ENCODE data around the gene FNTB.
"Not testable (repeated sequence)": the region's sequence is repeated elsewhere in the genome, so short reads cannot be mapped to it uniquely, and the experiment has no call there.

The FNTB gene

GRCh38 chr14:65019944-65020566 lies 33.4 kb downstream of the FNTB start:
- peak; percentile 81 for DNase-seq

DNA sequence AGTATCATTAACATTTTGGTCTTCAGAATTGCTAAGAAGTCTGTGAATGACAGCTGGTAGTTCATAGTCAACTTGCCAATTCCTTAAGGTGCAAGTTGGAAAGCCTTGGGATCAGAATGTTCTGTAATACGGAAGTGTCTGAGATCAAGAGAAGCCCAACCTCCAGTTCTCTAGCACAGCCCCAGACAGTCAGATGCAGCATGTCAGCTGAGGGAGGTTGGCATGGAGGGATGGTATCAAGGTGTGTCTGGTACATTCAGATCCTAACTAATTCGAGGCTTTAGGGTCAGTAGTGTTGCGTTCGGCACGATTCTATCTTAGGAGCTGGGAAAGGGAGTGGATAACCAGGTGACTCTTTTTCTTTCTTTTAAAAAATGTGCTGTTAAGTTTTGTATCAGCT lies 38.3 kb downstream of the FNTB start:
- DNase-seq, result no peak

- DNase-seq, result no peak
Measured at GRCh38 chr14:65025818-65026217, 39.1 kb downstream of the FNTB start.

DNA sequence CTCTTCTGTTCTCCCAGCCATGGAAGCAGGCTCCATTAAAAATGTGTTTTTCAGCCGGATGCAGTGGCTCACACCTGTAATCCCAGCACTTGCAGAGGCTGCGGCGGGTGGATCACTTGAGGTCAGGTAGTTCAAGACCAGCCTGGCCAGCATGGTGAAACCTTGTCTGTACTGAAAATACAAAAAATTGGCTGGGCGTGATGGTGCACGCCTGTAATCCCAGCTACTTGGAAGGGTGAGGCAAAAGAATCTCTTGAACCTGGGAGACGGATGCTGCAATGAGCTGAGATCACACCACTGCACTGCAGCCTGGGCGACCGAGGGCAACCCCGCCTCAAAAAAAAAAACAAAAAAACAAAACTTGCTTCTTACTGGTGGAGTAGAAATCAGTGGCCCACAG lies 39.8 kb downstream of the FNTB start:
- no peak for DNase-seq

GRCh38 chr14:65027127-65027799 lies 40.6 kb downstream of the FNTB start:
- no peak for DNase-seq

GRCh38 chr14:65028937-65029336 lies 42.2 kb downstream of the FNTB start:
- no peak for DNase-seq

DNA sequence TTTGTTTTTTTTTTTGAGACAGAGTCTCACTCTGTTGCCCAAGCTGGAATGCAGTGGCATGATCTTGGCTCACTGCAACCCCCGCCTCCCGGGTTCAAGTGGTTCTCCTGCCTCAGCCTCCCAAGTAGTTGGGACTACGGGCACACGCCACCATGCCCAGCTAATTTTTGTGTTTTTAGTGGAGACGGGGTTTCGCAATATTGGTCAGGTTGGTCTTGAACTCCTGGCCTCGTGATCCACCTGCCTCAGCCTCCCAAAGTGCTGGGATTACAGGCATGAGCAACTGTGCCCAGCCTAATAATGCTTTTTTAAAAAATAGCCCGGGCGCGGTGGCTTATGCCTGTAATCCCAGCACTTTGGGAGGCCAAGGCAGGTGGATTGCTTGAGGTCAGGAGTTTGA lies 44.6 kb downstream of the FNTB start:
- not testable (repeated sequence) for DNase-seq

- DNase-seq, result no peak
Measured at GRCh38 chr14:65032319-65032718, 45.6 kb downstream of the FNTB start.

GRCh38 chr14:65033181-65033580 lies 46.5 kb downstream of the FNTB start:
- no peak for DNase-seq

DNA sequence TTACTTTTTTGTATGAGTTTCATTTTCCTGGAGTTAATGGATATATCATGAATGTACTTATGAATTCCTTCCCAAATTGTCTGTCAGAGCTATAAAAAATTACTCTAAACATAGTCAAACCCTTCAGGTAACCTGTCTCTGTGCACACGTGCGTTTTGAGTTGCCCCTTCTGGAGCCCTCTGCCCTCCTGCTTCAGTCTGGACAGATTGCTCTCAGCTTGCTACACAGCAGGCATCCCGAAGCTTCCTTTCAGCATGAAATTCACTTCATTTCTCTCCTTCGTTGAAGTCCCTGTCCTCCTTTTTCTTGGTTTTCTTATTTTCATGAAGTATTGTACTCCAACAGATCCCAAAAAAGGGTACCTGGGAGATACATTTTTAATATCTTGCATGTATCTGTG lies 47.3 kb downstream of the FNTB start:
- no peak for DNase-seq

GRCh38 chr14:65035049-65035448 lies 48.4 kb downstream of the FNTB start:
- DNase-seq, result no peak

DNA sequence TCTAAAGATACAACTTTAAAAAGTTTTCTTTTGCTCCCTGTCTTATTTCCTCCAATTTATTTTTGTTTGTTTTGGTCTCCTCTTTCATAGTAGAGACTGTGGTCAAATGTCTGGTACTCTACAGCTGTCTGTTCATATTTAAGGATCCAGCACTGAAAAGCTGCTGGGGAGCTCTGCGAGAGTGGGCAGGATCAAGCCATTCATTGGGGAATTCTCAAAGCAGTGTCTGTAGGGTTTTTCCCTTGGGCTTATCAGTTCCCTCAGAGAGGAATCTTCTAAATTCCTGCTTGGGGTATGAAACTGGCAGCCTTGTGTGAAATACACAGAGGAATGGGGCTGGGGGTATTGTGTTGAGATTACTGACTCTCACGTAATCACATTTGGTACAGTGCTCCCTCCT lies 52.3 kb downstream of the FNTB start:
- no peak for DNase-seq

- no peak for DNase-seq
Measured at GRCh38 chr14:65040666-65041433, 54.2 kb downstream of the FNTB start.

DNA sequence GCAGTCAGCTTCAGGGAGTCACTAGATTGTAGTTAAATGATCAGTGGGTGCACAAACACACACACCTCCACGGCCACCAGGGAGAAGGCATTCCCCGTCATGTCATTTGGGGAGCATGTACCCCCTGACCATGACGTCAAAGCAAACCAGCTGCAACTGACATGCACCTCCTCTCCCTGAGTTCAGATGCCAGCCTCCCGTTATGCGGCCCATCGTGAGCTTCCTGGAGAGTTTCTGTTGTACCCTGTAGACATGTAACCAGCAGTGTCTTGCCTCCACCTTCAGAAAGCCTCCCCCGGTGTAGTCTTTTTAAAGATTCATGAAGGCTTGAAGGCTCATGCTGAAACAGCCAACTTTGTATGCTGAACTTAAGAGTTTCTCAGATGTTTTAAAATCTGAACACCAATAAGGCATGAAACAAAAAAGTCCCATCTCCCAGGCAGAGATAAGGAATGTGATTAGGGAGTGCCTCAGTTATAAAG lies 54.8 kb downstream of the FNTB start:
- DNase-seq, result no peak

- no peak for DNase-seq
Measured at GRCh38 chr14:65042296-65042695, 55.6 kb downstream of the FNTB start.

- DNase-seq, result no peak
Measured at GRCh38 chr14:65042731-65043372, 56.2 kb downstream of the FNTB start.

DNA sequence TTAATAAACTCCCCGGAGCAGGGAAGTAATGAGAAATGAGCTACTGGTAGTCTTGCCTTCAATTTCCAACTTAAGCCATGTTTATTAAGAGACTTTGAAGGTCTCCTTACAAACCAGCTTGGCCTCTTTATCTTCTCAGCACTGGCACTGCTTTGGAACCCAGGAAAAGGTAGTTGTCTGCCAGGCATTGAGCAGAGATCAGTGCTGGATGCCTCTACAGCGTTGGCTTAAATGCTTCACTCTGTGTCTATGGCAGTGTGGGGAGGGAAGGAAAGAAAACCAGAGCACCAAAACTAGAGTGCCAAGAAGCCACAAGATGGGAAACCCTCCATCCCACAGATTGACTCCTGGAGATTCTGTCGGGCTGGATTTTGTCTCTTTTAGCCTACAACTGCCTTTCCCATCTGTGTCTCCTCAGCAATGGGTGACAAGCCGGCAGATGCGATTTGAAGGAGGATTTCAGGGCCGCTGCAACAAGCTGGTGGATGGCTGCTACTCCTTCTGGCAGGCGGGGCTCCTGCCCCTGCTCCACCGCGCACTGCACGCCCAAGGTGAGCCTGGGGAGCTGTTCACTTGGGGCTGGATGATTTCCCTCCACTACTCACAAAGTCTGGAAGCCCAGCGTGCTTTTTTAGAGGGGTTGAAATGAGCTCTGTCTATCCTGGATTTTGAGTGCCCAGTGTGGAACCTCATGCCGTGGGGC lies 57.3 kb downstream of the FNTB start:
- no peak for DNase-seq

GRCh38 chr14:65044596-65044959 lies 57.9 kb downstream of the FNTB start:
- no peak for DNase-seq

- no peak for DNase-seq
Measured at GRCh38 chr14:65045006-65045405, 58.3 kb downstream of the FNTB start.

- DNase-seq, result no peak
Measured at GRCh38 chr14:65045709-65046108, 59.0 kb downstream of the FNTB start.

GRCh38 chr14:65052832-65053231 lies 66.1 kb downstream of the FNTB start:
- no peak for DNase-seq

DNA sequence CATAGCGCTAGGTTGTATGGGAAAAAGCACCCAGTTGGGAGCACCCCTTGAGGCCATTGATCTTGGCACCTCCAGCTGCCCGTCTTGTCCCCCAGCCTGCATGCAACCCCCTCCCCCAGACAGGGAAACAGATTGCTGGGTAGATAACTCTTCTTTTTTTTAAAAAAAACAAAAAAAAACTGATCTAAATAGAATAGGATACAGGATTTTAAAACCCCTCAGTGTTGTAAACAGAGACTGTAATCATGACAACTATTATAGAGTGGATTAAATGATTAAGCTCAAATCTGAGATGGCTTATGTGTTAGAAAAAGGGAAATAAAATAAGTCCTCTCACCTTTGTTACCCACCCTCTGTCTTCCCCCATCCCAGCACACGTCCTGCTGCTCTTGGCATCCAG lies 66.8 kb downstream of the FNTB start:
- DNase-seq, result no peak

DNA sequence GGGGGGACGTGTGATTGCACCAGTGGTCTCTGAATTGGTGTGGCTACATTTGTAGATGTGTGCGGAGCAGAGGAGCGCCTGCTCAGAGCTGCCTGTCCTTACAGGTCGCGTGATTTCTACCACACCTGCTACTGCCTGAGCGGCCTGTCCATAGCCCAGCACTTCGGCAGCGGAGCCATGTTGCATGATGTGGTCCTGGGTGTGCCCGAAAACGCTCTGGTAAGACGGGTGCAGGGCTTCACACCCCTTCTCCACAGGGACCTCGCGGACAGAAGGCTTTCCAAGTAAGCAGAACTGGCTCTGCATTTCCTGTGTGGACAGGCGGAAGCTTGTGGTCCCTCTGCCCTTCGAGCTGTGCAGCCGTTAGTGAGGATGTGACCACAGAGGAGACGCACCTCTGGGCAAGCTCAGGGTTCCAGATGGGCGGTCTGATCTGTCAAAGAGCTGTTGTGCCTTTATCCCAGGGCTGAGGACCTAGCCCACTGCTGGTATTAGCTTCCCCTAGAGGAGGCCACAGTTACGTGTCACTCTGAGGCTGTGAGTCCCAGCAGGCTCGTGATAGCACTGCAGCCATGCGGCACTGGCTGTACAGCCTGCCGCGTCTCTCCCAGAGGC lies 67.9 kb downstream of the FNTB start:
- no peak for DNase-seq
